ENCODE measurements around the gene FAM174B.

DNA sequence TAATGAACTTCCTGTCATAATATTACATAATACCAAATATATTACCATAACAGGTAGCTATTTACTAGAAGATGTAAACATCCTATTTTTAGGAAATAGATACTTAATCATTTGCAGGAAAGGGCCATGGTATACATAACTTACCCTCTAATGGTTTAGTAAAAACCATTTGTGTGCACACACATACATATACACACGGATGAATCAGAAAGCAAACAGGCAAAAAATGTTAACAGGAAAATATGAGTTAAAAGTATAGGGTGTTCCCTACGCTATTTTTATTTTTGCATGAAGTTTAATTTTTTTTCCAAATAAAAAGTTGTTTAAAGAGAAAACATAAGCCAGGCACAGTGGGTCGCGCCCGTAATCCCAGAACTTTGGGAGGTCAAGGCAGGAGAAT, 34.6 kb downstream of the FAM174B start:
- TF ChIP-seq, protein P1, sequence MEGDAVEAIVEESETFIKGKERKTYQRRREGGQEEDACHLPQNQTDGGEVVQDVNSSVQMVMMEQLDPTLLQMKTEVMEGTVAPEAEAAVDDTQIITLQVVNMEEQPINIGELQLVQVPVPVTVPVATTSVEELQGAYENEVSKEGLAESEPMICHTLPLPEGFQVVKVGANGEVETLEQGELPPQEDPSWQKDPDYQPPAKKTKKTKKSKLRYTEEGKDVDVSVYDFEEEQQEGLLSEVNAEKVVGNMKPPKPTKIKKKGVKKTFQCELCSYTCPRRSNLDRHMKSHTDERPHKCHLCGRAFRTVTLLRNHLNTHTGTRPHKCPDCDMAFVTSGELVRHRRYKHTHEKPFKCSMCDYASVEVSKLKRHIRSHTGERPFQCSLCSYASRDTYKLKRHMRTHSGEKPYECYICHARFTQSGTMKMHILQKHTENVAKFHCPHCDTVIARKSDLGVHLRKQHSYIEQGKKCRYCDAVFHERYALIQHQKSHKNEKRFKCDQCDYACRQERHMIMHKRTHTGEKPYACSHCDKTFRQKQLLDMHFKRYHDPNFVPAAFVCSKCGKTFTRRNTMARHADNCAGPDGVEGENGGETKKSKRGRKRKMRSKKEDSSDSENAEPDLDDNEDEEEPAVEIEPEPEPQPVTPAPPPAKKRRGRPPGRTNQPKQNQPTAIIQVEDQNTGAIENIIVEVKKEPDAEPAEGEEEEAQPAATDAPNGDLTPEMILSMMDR (IDR thresholded peaks at IDR 0.05 in 2 of 3, conservative IDR thresholded peaks at IDR 0.05 in 1 of 3; ENCODE audit: control insufficient read depth in 2 of 3, extremely low read depth in 1 of 3, insufficient read depth in 1 of 3, low read depth in 3 of 3, low read length in 3 of 3) = no peak
- TF ChIP-seq ZNF217 (IDR thresholded peaks at IDR 0.05) = no peak
- no peak for TF ChIP-seq SIN3A (IDR thresholded peaks at IDR 0.05; ENCODE audit: low read depth, low read length)
